Neural progenitor cell (in vitro differentiated cells): ENCODE measurements around the gene USP17L10.
"Not testable (repeated sequence)": the region's sequence is repeated elsewhere in the genome, so short reads cannot be mapped to it uniquely, and the experiment has no call there.

Experiments used
- CTCF ChIP-seq: fragments of 200-600 bp; sonication (generic); IDR thresholded peaks from 2 replicates; pipeline ENCODE4 v1.5.1; 2017; ENCODE audit warnings: antibody characterized with exemption, mild to moderate bottlenecking
- EZH2 ChIP-seq: fragments of 200-600 bp; sonication (generic); IDR thresholded peaks from 2 replicates; pipeline ENCODE4 v1.6.1; 2017; ENCODE audit warnings: antibody characterized with exemption, mild to moderate bottlenecking, moderate library complexity
- EZH2phosphoT487 ChIP-seq: fragments of 200-600 bp; sonication (generic); IDR thresholded peaks from 2 replicates; pipeline ENCODE4 v1.6.1; 2017; ENCODE audit warnings: antibody characterized with exemption

- not testable (repeated sequence) for TF ChIP-seq CTCF, EZH2, EZH2phosphoT487
These were observed 19.8 kb downstream of the USP17L10 start for GRCh38 chr4:9230249-9230648.
